PFSK-1 (cell line): ENCODE data around the gene CDC42.

ENCODE experiments used
- FOXP2 ChIP-seq: optimal IDR thresholded peaks from 2 replicates; pipeline ENCODE3; 2011; ENCODE audit warnings: borderline replicate concordance, control low read depth, inconsistent platforms; ENCODE audit not compliant: insufficient read depth; ENCODE audit errors: extremely low read length, extremely low read depth
- POLR2AphosphoS5 ChIP-seq: IDR thresholded peaks from 2 replicates; pipeline ENCODE4 v1.6.1; 2012; ENCODE audit warnings: low read depth, mild to moderate bottlenecking, control low read depth, low read length, moderate library complexity
- SIN3A ChIP-seq: IDR thresholded peaks from 2 replicates; pipeline ENCODE4 v1.6.1; 2012; ENCODE audit warnings: mild to moderate bottlenecking, low read length, moderate library complexity, borderline replicate concordance; ENCODE audit not compliant: insufficient read depth
- TF ChIP-seq, protein P1 (sequence below), 2 experiments: IDR thresholded peaks; 2 replicates each; pipeline versions ENCODE4 v1.6.1 to v1.8.0; 2011 to 2012; ENCODE audit warnings: low read depth in 2 of 2, low read length in 2 of 2, control low read depth in 1 of 2, inconsistent platforms in 1 of 2, mild to moderate bottlenecking in 1 of 2, moderate library complexity in 1 of 2; ENCODE audit not compliant: insufficient read depth in 1 of 2

DNA sequence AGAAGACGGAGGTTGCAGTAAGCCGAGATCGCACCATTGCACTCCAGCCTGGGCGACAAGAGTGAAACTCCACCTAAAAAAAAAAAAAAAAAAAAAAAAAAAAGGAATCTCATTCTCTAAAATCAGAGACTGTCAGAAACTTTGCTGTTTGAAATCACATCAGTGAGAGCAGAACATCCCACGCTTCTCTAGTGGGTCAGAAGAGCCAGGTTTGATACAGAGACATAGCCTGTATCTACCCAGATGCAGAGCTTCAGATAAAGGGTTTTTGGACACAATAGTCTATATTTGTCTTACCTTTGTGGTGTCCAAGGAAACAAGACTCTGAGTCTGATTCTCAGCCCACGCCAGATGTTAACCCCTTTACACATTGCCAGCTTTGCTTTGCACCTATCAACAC is 31.4 kb upstream of the CDC42 start:
- TF ChIP-seq POLR2AphosphoS5 (no peak), SIN3A (no peak), FOXP2 (no peak)
- TF ChIP-seq, protein P1, sequence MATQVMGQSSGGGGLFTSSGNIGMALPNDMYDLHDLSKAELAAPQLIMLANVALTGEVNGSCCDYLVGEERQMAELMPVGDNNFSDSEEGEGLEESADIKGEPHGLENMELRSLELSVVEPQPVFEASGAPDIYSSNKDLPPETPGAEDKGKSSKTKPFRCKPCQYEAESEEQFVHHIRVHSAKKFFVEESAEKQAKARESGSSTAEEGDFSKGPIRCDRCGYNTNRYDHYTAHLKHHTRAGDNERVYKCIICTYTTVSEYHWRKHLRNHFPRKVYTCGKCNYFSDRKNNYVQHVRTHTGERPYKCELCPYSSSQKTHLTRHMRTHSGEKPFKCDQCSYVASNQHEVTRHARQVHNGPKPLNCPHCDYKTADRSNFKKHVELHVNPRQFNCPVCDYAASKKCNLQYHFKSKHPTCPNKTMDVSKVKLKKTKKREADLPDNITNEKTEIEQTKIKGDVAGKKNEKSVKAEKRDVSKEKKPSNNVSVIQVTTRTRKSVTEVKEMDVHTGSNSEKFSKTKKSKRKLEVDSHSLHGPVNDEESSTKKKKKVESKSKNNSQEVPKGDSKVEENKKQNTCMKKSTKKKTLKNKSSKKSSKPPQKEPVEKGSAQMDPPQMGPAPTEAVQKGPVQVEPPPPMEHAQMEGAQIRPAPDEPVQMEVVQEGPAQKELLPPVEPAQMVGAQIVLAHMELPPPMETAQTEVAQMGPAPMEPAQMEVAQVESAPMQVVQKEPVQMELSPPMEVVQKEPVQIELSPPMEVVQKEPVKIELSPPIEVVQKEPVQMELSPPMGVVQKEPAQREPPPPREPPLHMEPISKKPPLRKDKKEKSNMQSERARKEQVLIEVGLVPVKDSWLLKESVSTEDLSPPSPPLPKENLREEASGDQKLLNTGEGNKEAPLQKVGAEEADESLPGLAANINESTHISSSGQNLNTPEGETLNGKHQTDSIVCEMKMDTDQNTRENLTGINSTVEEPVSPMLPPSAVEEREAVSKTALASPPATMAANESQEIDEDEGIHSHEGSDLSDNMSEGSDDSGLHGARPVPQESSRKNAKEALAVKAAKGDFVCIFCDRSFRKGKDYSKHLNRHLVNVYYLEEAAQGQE (IDR thresholded peaks at IDR 0.05; ENCODE audit: insufficient read depth in 1 of 2, low read depth in 2 of 2, low read length in 2 of 2), result no peak
